Stimulated activated naive CD4-positive, alpha-beta T cell (primary cell): ENCODE results near the gene SCN8A.
"Not testable (repeated sequence)": the region's sequence is repeated elsewhere in the genome, so short reads cannot be mapped to it uniquely, and the experiment has no call there.

Experiments used
- DNase-seq, 6 experiments: peaks; one replicate each; lab custom pipeline; 2025; lab: John Stamatoyannopoulos, UW

SCN8A gene

DNA sequence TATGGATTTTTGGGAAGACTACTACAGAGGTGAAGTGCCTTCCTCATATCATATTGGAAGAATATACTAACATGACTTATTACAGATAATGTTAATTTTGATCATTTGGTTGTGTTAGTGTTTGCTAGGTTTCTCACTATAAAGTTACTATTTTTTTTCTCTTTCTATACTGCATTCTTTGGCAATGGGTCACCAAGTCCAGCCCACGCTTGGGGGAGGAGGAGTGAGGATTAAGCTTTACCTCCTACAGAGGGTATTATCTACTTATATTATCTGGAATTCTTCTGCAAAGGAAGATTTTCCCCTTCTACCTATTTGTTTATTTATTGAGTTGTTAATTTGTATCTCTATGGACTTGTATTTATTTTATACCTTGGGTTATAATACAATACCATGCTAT lies 31.5 kb downstream of the SCN8A start:
- DNase-seq = no peak

DNA sequence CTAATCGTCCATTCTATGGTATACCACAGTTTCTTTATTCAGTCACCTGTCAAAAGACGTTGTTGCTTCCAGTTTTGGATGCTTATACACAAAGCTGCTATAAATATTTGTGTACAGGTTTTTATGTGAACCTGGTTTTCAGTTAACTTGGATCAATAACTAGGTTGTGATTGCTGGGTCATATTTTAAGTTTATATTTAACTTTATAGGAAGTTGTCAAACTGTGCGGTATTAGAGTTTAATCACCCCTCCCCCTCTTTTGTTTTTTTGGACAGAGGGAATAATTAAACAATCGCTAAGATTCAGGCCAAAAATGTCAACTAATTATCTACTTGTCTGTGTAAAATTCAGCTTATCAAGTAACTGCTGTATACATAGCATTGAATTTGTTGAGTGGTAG lies 34.3 kb downstream of the SCN8A start:
- no peak for DNase-seq

DNA sequence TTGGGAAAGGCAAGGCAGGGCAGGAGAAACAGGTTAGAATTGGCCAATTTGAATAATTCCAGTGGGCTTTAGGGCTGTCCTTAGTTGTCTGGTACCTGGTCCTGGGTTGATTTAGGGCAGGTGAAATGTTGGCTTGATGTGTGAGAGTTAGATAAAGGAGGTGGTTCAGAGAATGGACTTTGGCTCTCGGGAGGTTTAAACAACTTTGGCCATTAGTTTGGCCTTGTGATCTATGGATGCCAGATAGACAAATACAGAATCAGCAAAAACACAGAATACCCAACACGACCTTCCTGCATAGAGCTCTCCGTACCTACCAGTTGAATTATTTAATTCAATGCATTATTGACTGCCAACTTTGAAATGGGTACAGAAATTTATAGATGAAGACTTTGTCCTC lies 35.1 kb downstream of the SCN8A start:
- DNase-seq = no peak

DNA sequence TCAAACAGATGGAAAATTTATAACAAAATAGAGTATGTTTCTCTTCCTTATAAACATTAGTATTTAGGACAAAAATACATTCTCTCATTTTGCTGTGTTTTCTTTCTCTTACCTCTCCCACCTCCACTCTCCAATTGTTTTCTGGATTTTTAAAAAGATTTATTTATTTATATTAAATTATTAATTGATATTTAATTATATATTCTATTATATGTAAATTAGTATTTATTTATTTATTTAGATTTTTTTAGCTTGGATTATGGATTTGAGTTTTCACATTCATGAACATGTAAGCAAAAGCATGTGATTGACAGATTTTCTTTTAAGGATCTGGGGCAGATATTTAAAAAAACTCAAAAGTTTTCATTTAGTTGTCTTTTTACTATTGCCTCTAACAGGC lies 35.6 kb downstream of the SCN8A start:
- no peak for DNase-seq

DNA sequence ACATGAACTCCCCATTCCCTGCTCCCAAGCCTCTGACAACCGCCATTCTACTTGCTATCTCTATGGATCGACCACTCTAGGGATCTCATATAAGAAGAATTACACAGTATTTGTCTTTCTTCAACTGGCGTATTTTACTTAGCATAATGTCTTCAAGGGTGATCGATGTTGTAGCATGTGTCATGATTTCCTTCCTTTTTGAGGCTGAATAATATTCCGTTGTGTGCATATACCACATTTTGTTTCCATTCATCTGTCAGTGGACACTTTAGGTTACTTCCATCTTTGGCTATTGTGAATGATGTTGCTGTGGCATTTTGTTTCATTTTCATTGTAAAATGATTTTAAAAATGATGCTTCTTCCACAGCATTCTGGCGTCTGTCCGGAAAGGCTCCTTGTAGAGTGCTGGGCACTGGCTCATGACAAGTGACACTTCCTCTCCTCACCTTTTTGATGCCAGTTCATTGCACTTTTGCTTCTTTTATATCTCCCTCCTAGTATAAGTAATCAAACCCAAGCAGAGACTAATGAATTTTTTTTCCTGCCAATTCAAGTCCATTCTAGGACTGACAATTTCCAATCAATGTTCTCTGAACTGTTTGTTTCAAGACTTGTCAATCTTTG lies 39.3 kb downstream of the SCN8A start:
- DNase-seq = no peak

DNA sequence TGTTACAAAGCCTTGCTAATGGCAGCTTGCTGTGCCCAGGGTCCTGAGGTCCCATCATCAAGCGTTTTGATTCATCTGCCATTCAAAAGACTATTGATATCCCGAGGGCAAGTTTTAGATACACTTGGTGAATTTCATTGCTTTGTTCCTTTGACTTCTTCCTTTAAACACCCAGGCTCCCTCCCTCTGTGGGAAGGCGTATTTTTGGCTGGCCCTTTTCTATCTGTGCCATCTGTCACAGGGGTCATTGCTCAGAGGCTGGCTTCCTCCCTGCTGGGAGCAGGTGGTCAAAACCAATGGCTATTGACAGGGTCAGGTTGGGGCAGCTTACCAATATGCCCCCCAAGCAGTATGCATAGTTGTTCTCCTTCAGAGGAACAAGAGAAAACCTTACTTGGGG lies 40.0 kb downstream of the SCN8A start:
- DNase-seq = no peak

DNA sequence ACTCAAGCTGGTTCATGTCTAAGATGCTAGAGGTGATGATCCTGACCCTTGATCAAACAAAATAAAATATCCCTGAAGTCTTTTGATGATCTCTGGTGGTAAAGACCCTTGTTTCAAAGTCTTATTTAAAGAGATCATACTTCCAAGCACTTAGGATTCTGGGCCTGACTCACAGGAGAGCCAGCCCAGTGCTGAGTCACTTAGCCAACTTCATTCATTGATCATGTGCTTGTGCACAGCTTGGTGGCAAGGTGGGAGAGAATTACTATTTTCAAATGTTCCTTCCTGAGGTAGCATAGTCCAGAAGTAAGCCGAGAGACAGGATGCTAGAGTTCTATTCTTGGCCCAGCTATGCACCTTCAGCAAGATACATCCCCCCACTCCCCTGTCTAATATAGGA lies 40.6 kb downstream of the SCN8A start:
- DNase-seq = no peak

DNA sequence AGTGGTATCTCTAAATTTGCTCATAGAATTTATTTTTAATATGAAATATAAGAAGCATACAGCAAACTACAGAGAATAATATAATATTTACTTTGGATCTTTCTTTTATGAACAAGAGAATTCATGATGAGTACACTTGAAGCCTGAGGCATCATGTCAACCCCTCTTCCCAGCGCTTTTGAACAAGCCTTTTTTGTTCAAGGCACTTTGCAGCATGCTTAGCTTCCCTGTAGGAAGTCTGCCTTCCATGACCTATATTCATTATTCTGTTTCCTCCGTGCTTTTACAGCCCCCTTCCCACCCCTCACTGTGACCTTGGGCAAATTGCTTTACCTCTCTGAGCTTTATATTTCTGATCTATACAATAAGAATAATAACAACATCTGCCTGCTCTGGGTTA lies 41.6 kb downstream of the SCN8A start:
- DNase-seq = no peak

DNA sequence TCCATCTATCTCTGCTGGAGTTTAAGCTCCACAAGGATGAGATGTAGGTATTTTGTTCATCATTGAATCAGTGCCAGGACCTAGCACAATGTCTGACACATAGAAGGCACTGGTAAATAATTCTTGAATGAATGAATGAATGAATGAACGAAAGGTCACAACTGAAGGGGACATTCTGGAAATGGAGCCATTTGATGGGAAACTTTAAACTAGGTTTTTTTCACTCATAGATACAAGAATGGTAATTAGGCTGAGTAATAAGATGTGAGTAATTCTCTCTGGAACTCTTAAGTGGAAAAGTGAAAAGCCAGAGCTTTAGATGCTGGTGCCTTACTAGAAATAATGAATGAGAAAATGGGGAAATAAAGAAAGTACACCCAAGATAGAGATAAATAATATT lies 44.3 kb downstream of the SCN8A start:
- no peak for DNase-seq

DNA sequence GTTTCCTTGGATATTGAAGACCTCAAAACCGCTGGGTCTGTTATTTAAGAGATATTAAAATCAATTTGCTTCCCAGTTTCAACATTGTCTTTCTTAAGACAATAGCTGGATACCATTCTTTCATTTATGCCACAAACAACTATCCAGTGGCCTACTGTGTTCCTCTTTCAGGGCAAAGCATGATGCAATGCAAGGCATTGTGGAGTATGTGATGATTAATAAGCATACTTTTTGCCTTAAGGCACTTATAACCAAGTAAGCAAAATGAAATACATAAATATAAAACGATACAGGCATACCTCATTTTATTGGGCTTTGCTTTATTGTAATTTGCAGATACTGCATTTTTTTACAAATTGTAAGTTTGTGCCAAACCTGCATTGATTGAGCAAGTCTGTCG lies 45.5 kb downstream of the SCN8A start:
- DNase-seq = no peak

DNA sequence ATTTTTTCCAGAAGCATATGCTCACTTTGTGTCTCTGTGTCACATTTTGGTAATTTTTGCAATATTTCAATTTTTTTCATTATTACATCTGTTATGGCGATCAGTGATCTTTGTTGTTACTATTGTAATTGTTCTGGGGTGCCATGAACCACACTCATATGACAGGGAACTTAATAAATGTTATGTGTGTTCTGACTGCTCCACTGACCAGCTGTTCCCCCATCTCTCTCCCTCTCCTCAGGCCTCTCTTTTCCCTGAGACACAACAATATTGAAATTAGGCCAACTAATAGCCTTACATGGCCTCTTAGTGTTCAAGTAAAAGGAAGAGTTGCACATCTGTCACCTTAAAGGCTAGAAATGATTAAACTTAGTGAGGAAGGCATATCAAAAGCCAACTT lies 46.0 kb downstream of the SCN8A start:
- DNase-seq = no peak

DNA sequence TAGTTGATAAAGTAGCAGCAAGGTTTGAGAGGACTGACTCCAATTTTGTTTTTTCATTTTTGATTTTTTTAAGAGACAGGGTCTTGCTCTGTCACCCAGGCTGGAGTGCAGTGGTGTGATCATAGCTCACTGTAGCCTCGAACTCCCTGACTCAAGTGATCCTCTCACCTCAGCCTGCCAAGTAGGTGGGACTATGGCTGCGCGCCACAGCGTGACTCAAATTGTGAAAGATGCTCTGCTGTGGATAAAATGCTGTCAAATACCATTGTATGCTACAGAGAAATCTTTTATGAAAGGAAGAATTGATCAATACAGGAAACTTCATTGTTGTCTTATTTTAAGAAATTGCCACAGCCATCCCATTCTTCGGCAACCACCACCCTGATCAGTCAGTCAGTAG lies 48.3 kb downstream of the SCN8A start:
- no peak for DNase-seq

DNA sequence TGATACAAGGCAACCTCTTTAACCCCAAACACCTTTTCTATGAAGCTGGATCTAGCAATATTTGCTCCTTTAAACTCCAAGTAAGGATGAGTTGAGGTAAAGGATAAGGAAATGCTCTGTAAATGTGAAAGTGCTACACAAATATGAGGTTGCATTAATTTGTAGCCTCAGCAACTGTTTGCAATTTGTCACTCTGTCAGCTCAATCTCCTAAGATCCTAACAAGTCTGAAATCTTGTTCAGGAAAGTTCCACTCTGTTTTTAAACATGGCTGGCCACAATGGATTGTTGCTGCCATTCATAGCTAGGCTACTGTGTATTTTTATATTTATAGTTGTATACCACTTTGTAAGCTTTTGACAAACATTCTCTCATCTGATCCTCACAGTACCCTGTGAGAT lies 51.3 kb downstream of the SCN8A start:
- DNase-seq = no peak

DNA sequence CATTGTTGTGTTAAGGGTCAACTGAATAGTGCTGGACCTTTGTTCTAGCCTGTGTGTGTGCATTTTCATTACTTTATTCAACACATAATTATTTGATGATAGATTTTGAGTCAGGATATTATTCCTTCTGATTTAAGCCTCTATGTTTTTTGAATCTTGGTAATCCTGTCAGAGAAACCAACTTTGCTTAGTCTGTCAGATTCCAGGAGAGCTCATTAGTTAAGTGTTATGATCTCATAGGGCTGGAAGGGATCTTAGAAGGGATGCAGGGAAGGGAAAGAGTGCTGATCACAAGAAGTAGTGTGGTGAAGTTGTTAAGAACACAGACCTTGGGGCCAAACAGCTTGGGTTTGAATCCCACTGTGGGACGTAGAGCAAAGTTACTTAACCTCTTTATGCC lies 52.9 kb downstream of the SCN8A start:
- DNase-seq = no peak

DNA sequence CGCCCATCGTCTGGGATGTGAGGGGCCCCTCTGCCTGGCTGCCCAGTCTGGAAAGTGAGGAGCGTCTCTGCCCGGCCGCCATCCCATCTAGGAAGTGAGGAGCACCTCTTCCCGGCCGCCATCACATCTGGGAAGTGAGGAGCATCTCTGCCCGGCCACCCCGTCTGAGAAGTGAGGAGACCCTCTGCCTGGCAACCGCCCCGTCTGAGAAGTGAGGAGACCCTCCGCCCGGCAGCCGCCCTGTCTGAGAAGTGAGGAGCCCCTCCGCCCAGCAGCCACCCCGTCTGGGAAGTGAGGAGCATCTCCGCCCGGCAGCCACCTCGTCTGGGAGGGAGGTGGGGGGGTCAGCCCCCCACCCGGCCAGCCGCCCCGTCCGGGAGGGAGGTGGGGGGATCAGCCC lies 53.7 kb downstream of the SCN8A start:
- not testable (repeated sequence) for DNase-seq

DNA sequence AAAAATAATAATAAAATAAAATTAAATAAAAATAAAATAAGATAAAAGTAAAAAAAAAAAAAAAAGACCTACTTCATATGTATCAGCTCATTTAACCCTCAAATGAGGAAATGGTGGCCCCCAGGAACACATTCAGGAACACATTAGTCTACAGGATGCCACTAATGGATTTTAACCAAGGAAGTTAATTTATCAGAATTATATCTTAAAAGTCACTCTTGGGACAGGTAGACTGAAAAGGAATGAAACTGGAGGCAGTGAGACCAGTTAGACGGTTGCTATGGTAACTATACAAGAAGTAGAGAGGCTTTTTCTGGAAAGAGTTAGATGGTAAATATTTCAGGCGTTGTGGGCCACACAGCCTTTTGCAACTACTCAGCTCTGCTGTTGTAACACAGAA lies 54.9 kb downstream of the SCN8A start:
- DNase-seq = no peak

DNA sequence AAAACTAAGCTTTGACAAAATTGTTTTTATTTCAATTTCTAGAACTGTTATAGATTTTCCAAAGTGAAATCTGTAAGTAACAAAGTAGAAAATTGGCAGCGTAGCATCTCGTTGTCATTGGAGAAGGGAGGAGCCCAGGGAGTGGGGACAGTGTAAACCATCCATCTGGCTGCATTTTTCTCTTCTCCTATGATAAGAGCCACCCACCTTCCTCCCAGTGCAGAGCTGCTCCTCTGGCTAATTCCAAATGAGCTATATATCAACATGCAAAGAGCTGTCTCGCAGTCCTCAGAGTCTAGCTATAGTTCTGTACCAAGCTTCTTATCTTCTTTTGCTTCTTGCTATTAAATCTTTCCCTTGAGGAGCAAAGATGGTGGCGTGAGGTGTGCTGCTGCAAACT lies 56.6 kb downstream of the SCN8A start:
- no peak for DNase-seq

DNA sequence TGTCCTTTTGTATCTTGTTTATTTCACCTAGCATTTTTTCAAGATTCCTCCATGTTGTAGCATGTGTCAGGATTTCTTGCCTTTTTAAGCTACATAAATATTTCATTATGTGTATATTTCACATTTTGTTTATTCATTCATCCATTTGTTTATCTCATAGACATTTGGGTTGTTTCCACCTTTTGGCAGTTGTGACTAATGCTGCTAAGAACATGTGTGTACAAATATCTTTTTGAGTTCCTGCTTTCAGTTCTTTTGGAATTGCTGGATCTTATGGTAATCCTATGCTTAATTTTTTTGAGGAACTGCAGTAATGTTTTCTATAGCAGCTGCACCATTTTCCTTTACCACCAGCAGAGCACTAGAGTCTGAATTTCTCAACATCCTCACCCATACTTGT lies 62.4 kb downstream of the SCN8A start:
- DNase-seq = no peak

DNA sequence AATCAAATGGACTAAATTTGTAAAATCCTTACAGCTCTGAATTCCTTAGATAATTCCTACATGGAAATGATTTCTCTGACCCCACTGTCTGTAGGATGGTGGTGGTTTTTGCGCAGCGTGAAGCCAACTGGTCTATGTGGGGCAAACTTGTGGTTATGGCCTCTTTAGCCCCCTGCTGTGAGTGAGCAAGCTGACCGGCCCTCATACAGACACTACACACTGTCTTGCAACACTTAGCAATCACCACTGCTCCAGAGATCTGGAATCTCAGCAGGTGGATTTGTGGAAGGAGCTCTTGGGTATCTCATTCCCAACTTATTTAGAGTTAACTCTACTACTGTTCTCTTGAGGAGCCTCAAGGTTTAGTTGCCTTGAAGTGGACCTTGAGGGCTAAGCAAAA lies 70.2 kb downstream of the SCN8A start:
- no peak for DNase-seq

DNA sequence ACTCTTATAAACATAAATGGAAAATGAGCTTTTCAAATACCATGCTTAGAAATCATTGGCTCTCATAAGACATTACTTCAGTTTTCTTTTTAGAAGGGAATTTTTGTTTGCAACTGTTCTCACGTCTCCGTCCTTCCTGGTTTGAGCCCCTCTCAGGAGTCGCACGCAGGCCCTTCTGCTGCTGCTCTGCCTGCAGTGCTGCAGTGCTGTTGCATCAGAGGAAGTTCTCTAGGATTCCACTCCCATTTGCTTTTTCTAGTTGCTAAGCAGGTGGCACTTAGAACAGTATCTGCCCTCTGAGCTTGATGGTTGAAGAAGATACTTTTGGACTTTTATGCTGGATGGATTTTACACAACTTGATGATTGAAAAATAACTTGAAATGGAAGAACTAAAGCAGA lies 70.8 kb downstream of the SCN8A start:
- DNase-seq = no peak

DNA sequence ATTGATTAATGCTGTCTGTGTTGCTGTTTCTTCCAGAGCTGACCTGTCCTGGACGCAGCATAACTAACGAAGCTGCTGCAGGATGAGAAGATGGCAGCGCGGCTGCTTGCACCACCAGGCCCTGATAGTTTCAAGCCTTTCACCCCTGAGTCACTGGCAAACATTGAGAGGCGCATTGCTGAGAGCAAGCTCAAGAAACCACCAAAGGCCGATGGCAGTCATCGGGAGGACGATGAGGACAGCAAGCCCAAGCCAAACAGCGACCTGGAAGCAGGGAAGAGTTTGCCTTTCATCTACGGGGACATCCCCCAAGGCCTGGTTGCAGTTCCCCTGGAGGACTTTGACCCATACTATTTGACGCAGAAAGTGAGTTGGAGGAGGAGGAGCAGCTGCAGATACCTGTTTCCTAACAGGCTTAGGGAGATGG lies 71.7 kb downstream of the SCN8A start:
- no peak for DNase-seq

DNA sequence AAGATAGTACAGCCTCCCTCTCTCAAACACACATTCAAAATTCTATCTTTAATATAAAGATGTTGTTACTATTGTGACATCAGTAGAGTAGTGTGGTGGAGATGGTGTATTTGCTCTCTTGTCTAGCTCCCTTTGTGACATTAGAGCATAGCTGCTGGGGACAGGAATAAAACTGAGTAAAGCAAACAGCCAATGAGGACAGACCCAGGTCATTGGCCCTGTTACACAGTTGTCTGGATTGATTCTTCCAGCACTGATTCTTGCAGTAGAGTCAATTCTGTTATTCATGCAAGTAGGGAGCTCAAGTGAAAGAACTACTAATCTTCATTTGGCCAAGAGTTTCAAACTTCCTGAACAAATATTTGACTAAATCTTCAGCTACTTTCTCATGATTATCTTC lies 72.4 kb downstream of the SCN8A start:
- DNase-seq = no peak

DNA sequence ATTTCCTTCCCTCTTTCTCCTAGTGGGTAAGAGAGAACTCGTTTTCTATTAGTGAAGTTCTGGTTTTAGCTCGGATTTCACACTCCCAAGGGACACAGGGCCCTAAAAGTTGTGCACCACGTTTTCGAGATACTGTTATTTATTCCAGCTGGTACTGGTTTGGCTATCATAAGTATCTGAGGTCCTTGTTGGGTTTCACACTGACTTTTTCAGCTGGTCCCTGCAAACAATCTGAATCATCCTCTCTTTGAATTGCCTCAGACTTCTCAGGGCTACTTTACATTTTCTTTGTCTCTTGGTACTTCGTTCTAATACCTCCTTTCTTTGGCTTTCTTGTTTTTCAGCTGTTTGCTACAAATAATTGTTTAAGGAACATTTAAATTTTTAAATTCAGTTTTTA lies 75.7 kb downstream of the SCN8A start:
- no peak for DNase-seq

DNA sequence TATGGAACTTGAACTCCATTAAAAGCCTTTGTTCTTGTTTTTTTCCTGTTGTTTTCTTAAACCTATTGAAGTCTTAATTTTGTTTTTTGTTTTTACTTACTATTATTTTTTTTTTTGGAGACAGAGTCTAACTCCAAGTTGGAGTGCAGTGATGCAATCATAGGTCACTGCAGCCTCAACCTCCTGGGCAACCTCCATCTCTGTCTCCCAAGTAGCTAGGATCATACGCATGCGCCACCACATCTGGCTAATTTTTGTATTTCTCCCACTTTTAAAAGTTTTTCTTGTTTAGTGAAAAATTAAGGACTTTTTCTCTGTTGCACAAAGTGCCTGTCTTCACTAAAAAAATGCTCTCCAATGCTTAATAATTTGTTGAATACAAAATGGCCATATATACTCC lies 76.2 kb downstream of the SCN8A start:
- no peak for DNase-seq

DNA sequence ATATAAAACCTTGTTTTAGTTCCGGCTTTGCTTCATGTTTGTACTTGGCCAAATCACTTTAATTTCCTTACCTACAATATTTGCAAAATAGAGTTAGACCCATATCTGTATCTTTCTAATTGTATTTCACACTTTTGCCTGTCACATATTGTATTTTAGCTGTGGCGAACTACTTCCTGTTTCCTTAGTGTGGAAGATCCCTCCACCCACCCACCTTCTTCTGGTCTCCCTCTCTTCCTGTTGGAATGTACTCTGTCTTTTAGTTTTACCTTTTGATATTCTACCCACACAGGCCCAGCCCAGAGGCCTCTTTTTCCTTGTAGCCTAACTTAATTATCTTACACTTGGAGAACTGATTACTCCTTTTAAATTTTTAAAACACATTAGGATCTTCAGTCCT lies 78.2 kb downstream of the SCN8A start:
- DNase-seq = no peak
